ENCODE data around the gene TDRD9.

DNA sequence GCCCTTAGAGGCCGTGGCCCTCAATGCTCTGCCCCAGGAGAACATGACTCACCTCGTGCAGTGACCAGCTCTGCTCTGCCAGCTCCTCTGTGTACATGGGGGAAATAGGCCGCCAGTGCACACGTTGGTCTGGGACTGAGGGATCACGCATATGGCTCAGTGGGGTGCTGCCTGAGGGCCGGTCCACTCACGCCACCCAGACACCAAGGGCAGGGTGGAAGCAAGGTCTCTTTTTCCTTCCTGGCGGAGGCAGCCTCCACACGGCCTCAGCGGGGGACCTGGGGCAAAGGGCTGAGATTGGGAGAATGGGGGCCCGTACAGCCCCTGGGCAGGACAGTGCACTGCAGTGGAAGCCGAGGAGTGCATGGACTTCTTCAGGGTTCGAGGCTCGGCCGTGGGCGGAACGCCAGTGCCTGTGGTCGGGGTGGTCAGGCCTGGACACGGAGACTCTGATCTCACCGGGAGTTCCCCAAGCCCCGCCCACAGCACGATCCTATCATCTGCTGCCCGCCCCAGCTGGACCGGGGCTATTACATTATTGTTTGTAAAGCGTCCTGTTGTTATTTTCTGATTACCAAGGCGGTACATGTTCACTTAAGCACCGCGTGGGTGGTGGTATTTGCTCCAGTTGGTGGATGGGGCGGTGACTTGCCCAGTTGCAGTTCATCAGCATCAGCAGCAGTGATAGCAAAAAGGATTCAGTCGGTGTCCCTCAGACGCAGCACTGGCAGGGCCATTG lies 38.8 kb upstream of the TDRD9 start:
- TF ChIP-seq, protein P1, sequence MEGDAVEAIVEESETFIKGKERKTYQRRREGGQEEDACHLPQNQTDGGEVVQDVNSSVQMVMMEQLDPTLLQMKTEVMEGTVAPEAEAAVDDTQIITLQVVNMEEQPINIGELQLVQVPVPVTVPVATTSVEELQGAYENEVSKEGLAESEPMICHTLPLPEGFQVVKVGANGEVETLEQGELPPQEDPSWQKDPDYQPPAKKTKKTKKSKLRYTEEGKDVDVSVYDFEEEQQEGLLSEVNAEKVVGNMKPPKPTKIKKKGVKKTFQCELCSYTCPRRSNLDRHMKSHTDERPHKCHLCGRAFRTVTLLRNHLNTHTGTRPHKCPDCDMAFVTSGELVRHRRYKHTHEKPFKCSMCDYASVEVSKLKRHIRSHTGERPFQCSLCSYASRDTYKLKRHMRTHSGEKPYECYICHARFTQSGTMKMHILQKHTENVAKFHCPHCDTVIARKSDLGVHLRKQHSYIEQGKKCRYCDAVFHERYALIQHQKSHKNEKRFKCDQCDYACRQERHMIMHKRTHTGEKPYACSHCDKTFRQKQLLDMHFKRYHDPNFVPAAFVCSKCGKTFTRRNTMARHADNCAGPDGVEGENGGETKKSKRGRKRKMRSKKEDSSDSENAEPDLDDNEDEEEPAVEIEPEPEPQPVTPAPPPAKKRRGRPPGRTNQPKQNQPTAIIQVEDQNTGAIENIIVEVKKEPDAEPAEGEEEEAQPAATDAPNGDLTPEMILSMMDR (IDR thresholded peaks at IDR 0.05) = no peak
- TF ChIP-seq EP300 (IDR thresholded peaks at IDR 0.05) (no peak), POLR2A (IDR thresholded peaks at IDR 0.05; ENCODE audit: low read depth) (no peak), POLR2AphosphoS5 (IDR thresholded peaks at IDR 0.05) (no peak)

All from esophagus muscularis mucosa (tissue), 4 donors.